Kidney epithelial cell (primary cell): ENCODE measurements around the gene PTPRD. TPM values are rescaled to one million over a fixed set of nuclear protein-coding genes. Genes with fewer than 3 reads are reported as not detected.

Experiments
- DNase-seq: peaks from one replicate; pipeline ENCODE4 v3.0.0-alpha.2; 2010; ENCODE audit warnings: low read depth
- H3K27me3 ChIP-seq: 2 replicates; pipeline ENCODE4 v1.6.0; 2011; ENCODE audit warnings: low read length; ENCODE audit not compliant: control insufficient read depth, insufficient read depth
- H3K36me3 ChIP-seq: 2 replicates; pipeline ENCODE4 v1.5.1; 2011; ENCODE audit warnings: low read length; ENCODE audit not compliant: control insufficient read depth, insufficient read depth
- H3K4me3 ChIP-seq: 2 replicates; pipeline ENCODE4 v1.5.1; 2011; ENCODE audit warnings: low read depth, mild to moderate bottlenecking, control low read depth, low read length
- CTCF ChIP-seq: IDR thresholded peaks from 2 replicates; pipeline ENCODE4 v1.5.1; 2011; ENCODE audit warnings: mild to moderate bottlenecking, moderate library complexity, low read length, control low read depth, inconsistent platforms; ENCODE audit not compliant: insufficient read depth, poor library complexity, severe bottlenecking
- total RNA-seq: library from RNA; depleted of rRNA; stranded (reverse); fragments of >200 nt; gene quantifications from 2 replicates; pipeline ENCODE4 v1.2.3, GENCODE V29; 2015

Gene PTPRD
- total RNA-seq, 1 donor from 2014 or later = 18.8 TPM

- H3K36me3 ChIP-seq = no peaks in the 10 kb centered on the region
- no peak for DNase-seq
- no peak overlapping the region for H3K4me3 ChIP-seq
- H3K27me3 ChIP-seq = no peaks in the 10 kb centered on the region
- TF ChIP-seq CTCF = no peak
Measured at GRCh38 chr9:8391566-8391965, 2221.2 kb downstream of the PTPRD start.

- H3K4me3 ChIP-seq = no peak overlapping the region
- no peaks in the 10 kb centered on the region for H3K27me3 ChIP-seq
- no peak for TF ChIP-seq CTCF
- no peaks in the 10 kb centered on the region for H3K36me3 ChIP-seq
- no peak for DNase-seq
Measured at GRCh38 chr9:8391132-8391531, 2221.7 kb downstream of the PTPRD start.

- DNase-seq = no peak
- no peak overlapping the region for H3K4me3 ChIP-seq
- no peaks in the 10 kb centered on the region for H3K27me3 ChIP-seq
- no peak for TF ChIP-seq CTCF
- no peaks in the 10 kb centered on the region for H3K36me3 ChIP-seq
Measured at GRCh38 chr9:8390571-8390970, 2222.2 kb downstream of the PTPRD start.

GRCh38 chr9:8389531-8389930 lies 2223.3 kb downstream of the PTPRD start:
- DNase-seq = no peak
- Histone ChIP-seq H3K36me3 (no peaks in the 10 kb centered on the region), H3K27me3 (no peaks in the 10 kb centered on the region), H3K4me3 (no peak overlapping the region)
- TF ChIP-seq CTCF = no peak

- TF ChIP-seq CTCF = no peak
- no peak for DNase-seq
- Histone ChIP-seq H3K36me3 (no peaks in the 10 kb centered on the region), H3K4me3 (no peak overlapping the region), H3K27me3 (no peaks in the 10 kb centered on the region)
Measured at GRCh38 chr9:8388132-8388531, 2224.7 kb downstream of the PTPRD start.

- no peak for TF ChIP-seq CTCF
- Histone ChIP-seq H3K36me3 (no peaks in the 10 kb centered on the region), H3K27me3 (no peaks in the 10 kb centered on the region), H3K4me3 (no peak overlapping the region)
- DNase-seq = no peak
Measured at GRCh38 chr9:8384091-8384490, 2228.7 kb downstream of the PTPRD start.
